HPDE6-E6E7 (cell line): Measurements from ENCODE around the gene GPR52.

Experiments used
- DNase-seq: peaks from one replicate; pipeline ENCODE4 v3.0.0; 2011; ENCODE audit warnings: missing footprints; ENCODE audit errors: extremely low spot score

Gene GPR52

GRCh38 chr1:174466607-174467006 is 18.8 kb downstream of the GPR52 start:
- no peak for DNase-seq

GRCh38 chr1:174469052-174469451 is 21.3 kb downstream of the GPR52 start:
- DNase-seq = no peak

DNA sequence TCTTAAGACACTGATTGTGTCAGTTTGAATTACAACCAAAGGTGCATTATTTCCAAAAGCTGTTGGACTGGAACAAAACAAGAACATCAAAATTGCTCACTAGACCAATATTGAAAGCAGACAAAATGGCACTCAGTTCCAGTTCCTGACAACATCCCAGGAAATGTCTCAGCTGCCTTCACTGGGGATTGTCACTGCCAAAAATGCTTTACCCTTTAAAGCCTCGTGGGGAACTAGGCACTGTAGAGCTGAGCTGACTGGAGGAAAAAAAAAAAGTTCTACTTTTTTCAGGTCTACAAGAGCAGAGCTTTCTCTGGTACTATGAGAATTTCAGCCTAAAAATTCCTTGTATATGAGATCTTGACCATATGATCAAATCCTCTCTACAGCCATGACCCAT is 21.9 kb downstream of the GPR52 start:
- no peak for DNase-seq

DNA sequence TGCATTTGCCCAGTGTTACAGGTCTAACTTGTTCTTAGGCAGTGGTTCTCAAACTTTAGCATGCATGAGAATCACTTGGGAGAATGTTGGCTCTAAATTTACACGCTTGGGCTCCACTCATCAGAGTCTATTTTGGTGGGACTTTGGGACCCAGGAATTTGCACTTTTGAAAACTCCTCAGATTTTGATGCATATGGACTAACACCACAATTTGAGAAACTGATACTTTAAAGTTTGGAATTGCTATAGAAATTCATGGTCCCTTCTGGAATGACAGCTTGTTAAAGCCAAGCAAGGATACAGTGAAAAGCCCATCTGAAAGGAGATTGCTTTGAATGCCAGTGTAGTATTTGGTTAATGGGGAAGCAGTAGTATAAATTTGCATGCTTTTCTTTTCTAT is 31.5 kb downstream of the GPR52 start:
- DNase-seq = no peak

DNA sequence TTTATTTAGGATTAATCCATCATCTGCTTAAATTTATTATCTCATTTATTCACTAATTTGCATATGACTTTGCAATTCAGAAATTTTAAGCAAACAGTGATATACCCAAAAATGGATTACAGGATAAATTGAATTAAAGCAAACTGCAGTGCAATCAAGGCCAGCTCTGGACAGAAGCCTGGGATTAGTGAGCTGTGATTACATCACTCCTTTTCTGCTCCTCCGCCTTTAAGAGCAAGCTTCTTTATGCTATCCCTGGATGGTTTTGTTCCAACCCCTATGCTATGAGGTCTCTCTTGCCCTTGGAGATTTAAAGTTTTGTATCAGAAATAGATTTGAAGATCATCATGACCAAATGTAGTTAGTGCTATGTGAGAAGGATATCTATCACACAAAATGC is 32.6 kb downstream of the GPR52 start:
- DNase-seq = no peak

DNA sequence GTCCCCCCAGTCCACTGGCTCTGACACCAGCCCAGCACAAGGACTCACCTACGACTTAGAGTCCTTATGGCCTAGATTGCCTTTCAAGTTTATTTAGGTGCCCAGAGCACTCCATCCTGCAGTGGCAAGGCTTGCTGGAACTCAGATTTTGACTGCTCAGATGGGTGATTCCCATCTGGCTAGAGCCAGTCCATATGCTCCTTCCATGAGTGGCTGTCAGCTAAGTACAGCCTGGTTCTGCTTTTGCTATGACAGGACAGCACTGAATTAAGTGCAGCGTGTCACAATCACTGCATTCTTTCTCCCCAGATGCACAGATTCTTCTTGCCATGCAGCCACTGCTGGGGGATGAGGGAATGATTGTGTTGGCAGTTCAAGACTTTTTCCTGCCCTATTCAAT is 43.8 kb downstream of the GPR52 start:
- no peak for DNase-seq

- no peak for DNase-seq
Measured at GRCh38 chr1:174497478-174497877, 49.7 kb downstream of the GPR52 start.
